ENCODE data around the gene ATG13. TPM values are rescaled to one million over a fixed set of nuclear protein-coding genes. Genes with fewer than 3 reads are reported as not detected.

ATG13 gene
- total RNA-seq, 1 experiment from 2014 or later: 69.2 TPM

DNA sequence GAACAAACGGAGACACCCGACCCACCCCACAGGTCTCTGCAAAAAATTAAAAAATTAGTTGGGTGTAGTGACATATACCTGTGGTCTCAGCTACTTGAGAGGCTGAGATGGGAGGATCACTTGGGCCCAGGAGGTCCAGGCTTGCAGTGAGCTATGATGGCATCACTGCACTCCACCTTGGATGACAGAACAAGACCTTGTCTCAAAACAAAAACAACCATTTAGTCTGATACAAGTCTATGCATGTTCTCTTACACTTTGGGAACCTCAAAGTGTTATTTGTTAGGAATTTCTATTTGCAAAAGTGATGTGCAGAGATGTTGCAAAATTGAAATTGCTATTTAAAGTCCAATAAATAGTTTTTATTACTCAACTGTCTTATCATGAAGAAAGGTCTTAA is 14.3 kb downstream of the ATG13 start:
- intact Hi-C loops (cut with micrococcal nuclease): no loop called here
- Histone ChIP-seq H4K20me1 (ENCODE audit: insufficient read depth) (no peaks in the 10 kb centered on the region), H3K9ac (ENCODE audit: low read length) (no peak overlapping the region), H3K27ac (ENCODE audit: low read depth, low read length) (no peak overlapping the region), H3K4me3 (replicated peaks in 1 of 2; ENCODE audit: low read depth in 1 of 2, low read length in 2 of 2) (no peak overlapping the region), H3K36me3 (ENCODE audit: control insufficient read depth in 1 of 2, insufficient read depth in 2 of 2, low read length in 2 of 2) (peaks cover 0 to 5% of the 10 kb centered on the region in 2 experiments; a peak in 2 of 4 replicates), H3K4me1 (ENCODE audit: control insufficient read depth in 1 of 2, insufficient read depth in 2 of 2, low read length in 2 of 2) (peaks cover 6 to 8% of the 10 kb centered on the region in 2 experiments; a peak in 3 of 4 replicates), H2AFZ (ENCODE audit: low read depth, low read length, poor library complexity, severe bottlenecking) (no peak overlapping the region), H3K4me2 (ENCODE audit: low read length) (no peak overlapping the region), H3K27me3 (ENCODE audit: insufficient read depth, low read length) (no peaks in the 10 kb centered on the region), H3K79me2 (ENCODE audit: insufficient read depth, low read length) (no peaks in the 10 kb centered on the region; the same call in none of the 2 replicates), H3K9me3 (ENCODE audit: control insufficient read depth in 1 of 2, insufficient read depth in 1 of 2, low read depth in 1 of 2, low read length in 2 of 2) (no peaks in the 10 kb centered on the region), H3K9me2 (ENCODE audit: insufficient read depth) (no peaks in the 10 kb centered on the region)
- BruUV-seq (replicated peaks): no TSS peak
- DNase-seq (ENCODE audit: low read depth, low spot score) (no peak), ATAC-seq (no peak)
- ChIA-PET RAD21 (ENCODE audit: low non-redundant PET in 1 of 2, low total read pairs in 2 of 2, uncharacterized antibody in 2 of 2, unreplicated experiment in 2 of 2) (no interaction called here), CTCF (no interaction called here), POLR2A (no interaction called here)
- no peak for TF ChIP-seq POLR2A (IDR thresholded peaks at IDR 0.05; ENCODE audit: borderline replicate concordance, extremely low read depth, insufficient read depth, insufficient read length)
- TF ChIP-seq SP1 (IDR thresholded peaks at IDR 0.05; ENCODE audit: low read depth): no peak
- TF ChIP-seq, protein P1, sequence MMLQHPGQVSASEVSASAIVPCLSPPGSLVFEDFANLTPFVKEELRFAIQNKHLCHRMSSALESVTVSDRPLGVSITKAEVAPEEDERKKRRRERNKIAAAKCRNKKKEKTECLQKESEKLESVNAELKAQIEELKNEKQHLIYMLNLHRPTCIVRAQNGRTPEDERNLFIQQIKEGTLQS (IDR thresholded peaks at IDR 0.05): no peak
- TF ChIP-seq YY1 (IDR thresholded peaks at IDR 0.05; ENCODE audit: extremely low read depth, insufficient replicate concordance, low read depth, low read length): no peak
- TF ChIP-seq, protein P2, sequence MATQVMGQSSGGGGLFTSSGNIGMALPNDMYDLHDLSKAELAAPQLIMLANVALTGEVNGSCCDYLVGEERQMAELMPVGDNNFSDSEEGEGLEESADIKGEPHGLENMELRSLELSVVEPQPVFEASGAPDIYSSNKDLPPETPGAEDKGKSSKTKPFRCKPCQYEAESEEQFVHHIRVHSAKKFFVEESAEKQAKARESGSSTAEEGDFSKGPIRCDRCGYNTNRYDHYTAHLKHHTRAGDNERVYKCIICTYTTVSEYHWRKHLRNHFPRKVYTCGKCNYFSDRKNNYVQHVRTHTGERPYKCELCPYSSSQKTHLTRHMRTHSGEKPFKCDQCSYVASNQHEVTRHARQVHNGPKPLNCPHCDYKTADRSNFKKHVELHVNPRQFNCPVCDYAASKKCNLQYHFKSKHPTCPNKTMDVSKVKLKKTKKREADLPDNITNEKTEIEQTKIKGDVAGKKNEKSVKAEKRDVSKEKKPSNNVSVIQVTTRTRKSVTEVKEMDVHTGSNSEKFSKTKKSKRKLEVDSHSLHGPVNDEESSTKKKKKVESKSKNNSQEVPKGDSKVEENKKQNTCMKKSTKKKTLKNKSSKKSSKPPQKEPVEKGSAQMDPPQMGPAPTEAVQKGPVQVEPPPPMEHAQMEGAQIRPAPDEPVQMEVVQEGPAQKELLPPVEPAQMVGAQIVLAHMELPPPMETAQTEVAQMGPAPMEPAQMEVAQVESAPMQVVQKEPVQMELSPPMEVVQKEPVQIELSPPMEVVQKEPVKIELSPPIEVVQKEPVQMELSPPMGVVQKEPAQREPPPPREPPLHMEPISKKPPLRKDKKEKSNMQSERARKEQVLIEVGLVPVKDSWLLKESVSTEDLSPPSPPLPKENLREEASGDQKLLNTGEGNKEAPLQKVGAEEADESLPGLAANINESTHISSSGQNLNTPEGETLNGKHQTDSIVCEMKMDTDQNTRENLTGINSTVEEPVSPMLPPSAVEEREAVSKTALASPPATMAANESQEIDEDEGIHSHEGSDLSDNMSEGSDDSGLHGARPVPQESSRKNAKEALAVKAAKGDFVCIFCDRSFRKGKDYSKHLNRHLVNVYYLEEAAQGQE (IDR thresholded peaks at IDR 0.05; ENCODE audit: low read depth): no peak
- TF ChIP-seq RAD21 (IDR thresholded peaks at IDR 0.05; ENCODE audit: low read depth): no peak
- no peak for TF ChIP-seq CBX3 (IDR thresholded peaks at IDR 0.05; ENCODE audit: low read depth)
- no peak for TF ChIP-seq POLR2AphosphoS5 (IDR thresholded peaks at IDR 0.05; ENCODE audit: low read depth, low read length)
- TF ChIP-seq ZFX (IDR thresholded peaks at IDR 0.05): no peak
- no peak for TF ChIP-seq ZNF274 (IDR thresholded peaks at IDR 0.05; ENCODE audit: low read depth, low read length)
- TF ChIP-seq EGR1 (IDR thresholded peaks at IDR 0.05; ENCODE audit: low read depth): no peak
